GM19468 (cell line): Measurements from ENCODE around the gene ALDH1L2.
"Not testable (repeated sequence)": the region's sequence is repeated elsewhere in the genome, so short reads cannot be mapped to it uniquely, and the experiment has no call there.

ENCODE experiments used
- ATAC-seq: cut with Tn5 transposase; IDR thresholded peaks from one replicate; pipeline ENCODE4 v1.9.1; 2021; ENCODE audit warnings: mild to moderate bottlenecking, moderate library complexity, moderate number of reproducible peaks; ENCODE audit not compliant: unreplicated experiment; ENCODE audit errors: extremely low read depth

ALDH1L2 gene

DNA sequence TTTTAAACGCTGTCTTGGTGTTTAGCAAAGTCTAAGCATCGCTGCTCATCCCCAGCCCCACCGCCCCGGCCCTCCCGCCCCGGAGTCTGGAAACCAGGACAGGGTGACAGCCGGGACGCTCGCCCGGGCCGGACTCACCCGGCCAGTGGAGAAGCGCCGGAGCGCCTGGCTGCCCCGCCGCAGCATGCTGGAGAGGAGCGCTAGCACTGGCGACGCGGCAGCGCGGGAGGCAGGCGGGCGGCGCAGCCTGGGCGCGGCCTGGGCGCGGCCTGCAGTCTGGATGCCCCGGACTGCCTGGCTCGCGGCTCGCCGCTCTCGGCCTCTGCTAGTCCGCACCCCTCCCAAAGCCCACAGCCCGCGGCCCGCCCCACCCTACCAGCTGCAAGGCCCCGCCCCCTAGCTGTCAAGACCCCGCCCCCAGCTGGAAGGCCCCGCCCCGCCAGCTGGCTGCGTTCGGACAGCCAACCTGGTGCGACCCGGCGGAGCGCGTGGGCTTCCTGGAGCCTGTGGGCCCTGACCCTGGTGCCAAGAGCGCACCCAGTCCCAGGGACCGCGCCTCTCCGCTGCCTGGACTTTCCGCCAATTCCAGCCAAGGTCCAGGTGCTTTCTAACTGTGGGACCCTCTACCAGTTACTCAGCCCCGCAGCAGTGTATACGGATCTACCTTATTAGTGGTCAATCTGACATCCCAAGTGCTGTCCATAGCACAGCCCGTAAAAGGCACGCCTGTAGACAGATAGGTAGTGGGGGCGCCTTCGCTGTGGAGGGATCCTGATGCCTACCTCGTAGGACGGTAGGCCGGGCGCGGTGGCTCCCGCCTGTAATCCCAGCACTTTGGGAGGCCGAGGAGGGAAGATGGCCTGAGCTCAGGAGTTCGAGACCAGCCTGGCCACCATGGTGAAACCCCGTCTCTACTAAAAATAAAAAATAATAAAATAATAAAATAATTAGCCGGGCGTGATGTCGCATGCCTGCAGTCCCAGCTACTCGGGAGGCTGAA, at the start of gene ALDH1L2:
Gene ALDH1L2 (minus strand): TSS at position 208 of the 1,000 bp plus-strand sequence. CDS start 22 bp downstream, at position 186.
- ATAC-seq = peak; percentile 57

DNA sequence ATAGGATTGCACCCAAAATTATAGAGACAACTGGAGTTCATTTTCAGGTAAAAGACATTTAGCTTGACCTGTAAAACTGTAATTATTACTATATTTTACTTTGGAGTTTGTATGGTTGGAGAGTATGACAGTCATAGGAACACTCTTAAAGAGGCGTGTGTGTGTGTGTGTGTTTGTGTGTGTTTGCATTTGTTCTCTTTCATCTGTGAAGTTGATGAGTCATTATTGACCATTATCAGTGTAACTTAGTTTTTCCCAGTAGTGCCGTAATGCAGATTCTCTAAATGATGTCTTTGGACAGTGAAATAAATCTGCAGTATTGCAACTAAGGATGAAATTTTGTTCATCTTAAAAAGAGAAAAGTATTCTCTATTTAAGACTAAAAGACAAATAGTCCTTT, 36.3 kb upstream of the ALDH1L2 start:
- ATAC-seq = no peak

DNA sequence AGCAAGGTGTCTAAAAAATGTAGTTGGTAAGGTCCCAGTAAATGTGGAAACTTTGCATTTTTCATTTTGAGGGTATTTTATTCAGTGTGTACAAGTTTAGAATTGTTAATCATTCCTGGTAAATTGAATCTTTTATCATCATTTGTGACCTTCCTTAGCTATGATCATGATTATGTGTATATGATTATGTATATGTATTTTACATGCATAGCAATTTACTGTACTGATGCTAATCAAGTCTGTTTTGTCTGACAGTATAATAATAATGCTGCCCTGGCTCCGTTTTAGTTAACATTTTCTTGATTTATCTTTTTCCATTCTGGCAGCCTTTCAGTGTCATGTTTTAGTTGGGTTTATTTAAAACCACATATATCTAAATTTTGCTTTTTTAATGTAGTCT, 32.7 kb upstream of the ALDH1L2 start:
- ATAC-seq = no peak

DNA sequence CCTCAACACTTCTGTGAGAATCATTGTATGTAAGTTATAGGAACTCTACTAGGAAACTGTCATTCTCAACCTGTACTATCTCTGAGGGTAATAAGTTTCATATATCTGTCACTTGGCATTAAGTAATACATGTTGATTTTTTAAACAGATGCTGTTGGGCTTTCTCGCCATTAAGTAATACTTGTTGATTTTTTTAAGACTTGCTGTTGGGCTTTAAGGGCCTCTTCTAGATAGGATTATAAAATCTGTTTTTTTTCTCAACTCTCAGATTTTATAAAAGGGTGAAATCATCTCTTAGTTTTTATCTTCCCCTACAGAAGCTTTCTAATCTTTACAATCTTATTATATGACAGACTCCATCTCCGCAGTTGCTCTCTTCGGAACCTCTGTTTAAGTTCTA, 28.8 kb upstream of the ALDH1L2 start:
- ATAC-seq = no peak

DNA sequence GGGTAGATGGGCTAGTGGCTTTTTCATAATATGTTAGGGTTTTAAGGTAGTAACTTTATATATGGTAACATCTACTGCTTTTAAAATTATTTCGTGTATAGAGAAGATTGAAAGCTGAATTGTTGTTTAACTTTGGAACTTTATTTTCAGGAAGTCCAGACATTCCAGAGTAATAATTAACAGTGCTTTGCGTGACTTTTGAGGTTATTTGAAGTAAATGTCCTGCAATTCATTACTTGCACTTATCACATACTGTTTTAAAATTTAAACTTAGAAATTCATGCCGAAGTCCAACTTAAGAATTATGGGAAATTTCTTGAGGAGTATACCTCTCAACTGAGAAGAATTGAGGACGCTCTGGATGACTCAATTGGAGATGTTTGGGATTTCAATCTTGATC, 26.6 kb upstream of the ALDH1L2 start:
- no peak for ATAC-seq

DNA sequence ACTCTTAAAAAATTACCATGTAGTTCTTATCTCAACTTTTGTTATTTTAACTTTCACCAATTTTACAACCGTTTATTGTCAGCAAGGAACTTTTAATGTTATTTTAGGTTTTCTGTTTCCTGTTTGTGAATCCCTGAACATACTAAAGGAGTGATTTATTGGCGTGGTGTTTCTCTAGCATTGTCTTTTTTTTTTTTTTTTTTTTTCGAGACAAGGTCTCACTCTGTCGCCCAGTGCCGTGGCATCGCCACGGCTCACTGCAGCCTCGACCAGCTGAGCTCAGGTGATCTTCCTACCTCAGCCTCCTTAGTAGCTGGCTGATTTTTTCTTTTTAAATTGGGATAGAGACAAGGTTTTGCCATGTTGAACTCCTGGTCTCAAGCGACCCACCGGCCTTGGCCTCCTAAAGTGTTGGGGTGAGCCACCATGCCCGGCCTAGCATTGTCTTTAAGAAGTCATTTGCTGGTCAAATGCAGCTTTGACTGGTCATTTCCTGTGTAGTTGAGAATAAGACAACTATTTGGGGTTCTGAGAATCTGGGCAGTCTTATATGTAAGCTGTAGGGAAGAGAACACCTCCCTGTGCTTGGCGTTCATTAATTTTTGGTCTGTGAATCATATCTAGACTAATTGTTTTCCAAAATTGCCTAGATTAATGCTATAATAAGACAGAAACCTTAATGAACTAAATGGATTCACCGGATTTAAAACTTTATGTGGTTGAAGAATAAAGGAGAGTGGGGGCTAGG, 25.4 kb upstream of the ALDH1L2 start:
- peak; percentile 17 for ATAC-seq

DNA sequence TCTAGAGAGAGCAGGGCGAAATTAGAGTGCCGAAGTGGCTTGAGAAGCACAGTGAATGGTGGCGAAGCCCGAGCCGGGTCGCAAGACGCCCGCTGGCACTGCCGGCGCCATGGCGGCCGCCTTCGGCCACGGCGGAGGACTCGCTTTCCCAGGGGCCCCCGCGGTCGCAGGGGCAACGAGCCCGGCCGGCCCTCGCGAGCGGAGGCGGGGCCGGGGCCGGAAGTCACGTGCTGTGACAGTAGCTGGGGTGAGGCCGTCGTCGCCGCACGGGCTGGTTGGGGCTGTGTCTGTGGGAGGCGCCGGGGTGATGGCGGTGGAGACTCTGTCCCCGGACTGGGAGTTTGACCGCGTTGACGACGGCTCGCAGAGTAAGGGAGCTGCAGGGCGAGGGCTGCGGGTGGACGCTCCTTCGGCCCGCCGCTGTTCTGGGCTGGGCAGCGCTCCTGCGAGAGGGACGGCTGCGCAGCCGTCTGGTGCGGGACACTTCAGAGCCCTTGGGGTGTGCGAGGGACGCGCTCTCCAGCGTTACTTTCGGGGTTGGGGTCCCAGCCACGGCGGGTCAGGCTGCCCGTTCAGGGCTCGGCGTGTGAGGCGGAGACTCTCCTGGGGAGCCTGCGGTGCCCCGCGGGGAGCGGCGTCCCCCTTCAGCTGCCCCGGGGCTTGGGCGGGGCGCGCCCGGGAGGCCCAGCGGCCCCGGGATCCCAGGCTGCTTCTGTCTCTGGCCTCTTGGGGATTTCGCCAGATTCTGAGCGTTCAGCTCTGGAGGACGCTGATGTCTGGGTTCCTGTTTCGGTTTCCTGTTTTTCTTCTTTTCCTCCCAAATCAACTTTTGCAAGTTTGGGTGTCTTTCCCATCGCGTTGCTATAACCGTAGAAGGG, 23.5 kb upstream of the ALDH1L2 start, which contains the start of gene WASHC4:
Gene WASHC4 (plus strand): TSS at position 238 of the 878 bp plus-strand sequence. CDS start 70 bp downstream, at position 308.
- peak; percentile 79 for ATAC-seq

DNA sequence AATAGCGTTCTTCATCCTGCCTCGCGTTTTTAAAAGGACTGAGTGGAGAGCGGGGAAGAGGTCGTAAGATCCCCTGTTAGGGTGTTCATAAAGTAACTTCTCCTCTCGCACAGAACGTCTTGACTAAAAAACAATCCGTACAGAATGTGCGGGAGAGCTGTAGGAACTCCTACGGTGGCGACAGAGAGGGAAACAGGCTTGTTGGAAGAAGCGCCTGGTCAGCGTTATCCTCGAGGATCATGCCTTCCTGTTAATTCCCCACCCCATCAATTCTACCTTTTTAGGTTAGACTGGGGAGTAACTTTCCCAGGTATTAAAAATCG, 22.9 kb upstream of the ALDH1L2 start:
- ATAC-seq = no peak

DNA sequence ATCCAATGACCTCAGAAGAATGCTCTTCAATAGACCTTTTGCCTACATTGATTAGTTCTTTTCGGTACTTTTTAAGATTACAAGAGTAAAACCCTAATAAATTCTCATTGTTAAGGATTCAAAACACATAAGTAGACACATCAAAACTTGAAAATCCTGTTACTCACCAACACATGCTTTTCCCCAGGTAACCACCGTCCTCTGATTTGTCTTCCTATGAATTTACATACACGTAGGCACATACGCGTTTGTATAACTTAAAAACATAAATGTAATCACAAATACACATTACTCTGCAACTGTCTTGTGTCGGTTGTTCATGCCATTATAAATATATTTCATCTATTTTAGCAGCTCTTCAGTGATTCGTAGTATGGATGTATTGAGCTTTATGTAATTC, 22.4 kb upstream of the ALDH1L2 start:
- ATAC-seq = no peak

DNA sequence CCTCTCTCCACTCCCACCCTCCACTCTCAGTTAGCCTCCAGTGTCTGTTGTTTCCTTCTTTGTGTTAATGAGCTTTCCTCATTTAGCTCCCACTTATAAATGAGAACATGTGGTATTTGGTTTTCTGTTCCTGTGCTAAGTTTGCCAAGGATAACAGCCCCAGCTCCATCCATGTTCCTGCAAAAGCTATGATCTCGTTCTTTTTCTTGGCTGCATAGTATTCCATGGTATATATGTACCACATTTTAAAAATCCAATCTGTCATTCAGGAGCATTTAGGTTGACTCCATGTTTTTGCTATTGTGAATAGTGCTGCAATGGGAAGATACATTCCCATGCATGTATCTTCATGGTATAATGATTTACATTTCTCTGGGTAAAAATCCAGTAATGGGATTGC, 20.5 kb upstream of the ALDH1L2 start:
- ATAC-seq = no peak

DNA sequence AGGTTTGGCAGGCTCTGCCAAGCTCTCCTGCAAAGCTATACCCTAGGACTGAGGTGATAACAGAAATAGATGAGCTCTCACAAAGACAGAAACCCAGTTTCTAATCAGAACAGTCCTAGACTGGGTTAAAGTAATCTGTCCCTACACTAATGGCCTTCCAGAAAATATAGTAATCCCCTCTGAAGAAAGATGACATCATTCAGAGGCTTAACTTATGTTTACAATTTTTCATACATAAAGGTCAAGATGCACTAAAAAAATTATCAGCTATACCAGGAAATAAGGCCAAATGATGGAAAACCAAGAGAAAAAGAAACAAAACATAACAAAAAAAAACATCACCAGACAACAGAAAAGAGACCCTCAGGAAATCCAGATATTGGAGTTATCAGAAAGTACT, 18.4 kb upstream of the ALDH1L2 start:
- no peak for ATAC-seq

DNA sequence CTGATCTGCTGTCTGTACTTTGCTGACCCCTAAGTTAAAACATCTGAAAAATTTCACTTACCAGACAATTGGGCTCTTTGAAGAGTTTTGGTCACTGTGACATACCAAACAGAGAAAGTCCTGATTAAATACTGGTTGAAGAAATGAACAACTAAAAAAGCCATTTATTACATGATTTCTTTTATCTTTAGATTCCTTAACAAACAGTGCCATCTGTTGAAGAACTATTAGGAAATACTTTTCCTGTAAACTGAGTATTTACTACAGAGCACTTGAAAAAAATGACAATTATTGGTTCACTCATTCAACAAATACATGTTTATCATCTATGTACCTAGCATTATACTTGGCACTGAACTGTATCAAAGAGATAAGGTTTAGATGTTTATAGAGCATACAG, 16.7 kb upstream of the ALDH1L2 start:
- no peak for ATAC-seq

DNA sequence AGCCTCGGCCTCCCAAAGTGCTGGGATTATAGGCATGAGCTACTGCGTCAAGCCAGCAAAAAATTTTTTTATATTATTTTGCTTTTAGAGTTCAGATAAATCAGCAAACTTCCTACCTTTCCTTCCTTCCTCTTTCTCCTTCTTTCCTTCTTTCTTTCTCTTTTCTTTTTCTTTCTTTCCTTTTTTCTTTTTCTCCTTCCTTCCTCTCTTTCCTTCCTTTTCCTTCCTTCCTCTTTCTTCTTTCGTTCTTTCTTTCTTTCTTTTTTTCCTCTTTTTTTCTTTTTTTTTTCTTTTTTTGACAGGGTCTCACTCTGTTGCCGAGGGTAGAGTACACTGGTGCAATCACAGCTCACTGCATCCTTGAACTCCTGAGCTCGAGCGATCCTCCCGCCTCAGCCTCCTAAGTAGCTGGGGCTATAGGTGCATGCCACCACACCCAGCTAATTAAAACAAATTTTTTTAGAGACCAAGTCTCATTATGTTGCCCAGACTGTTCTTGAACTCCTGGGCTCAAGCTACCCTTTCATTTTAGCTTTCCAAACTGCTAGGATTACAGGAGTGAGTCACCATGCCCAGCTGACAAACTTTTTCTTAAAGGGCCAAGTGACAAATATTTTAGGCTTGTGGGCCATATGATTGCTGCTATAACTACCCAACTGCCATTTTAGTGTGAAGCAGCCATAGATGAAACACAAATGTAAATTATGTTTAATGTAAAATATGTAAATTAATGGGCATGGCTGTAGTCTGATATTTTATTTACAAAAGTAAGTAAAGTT, 16.1 kb upstream of the ALDH1L2 start:
- no peak for ATAC-seq

DNA sequence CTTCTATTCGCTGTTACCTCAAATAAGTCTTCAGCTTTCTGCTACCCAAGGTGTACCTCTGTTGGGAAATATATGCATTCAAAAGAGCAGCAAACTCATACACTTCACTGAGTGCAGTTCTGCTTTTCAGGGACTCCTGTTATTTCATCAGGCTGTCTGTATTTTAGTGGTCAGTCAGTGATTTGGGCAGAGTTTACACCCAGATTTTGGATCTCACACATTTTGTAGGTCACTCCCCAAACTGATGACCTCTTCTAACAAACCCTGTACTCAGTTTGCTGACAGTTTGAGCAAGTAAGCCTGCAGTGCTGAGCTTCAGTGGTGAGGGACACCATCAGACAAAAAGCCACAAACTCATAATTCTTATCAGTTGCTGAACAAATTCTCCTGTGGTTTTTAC, 15.1 kb upstream of the ALDH1L2 start:
- ATAC-seq = no peak

DNA sequence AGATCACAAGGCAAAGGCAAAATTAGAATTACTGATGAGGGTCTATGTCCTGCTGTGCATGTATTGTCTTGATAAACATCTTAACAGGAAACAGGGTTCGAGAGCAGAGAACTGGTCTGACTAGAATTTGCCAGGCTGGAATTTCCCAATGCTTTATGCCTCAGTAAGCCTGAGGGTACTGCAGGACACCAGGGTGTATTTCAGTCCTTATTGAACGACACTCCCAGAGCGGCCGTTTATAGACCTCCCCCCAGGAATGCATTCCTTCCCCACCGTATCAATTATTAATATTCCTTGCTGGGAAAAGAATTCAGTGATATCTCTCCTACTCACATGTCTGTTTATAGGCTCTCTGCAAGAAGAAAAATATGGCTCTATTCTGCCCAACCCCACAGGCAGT, 11.1 kb upstream of the ALDH1L2 start:
- not testable (repeated sequence) for ATAC-seq

DNA sequence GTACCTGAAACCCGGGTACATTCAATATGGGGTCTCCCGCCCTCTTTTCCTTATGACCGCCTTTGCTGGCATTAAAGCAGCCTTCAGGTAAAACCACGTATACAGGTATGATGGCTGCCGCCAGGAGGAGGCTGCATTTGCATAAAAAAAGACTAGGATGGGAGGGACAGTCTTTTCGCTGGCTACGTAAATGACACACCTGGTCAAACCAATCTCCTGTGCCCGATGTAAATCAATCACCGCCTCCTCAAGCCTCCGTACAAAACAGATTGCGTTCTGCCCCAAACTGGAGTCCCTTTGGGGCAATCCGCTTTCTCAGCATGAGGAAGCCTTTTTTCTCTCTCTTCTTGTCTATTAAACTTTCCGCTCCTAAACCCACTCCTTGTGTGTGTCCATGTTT, 8.1 kb upstream of the ALDH1L2 start:
- ATAC-seq = no peak

DNA sequence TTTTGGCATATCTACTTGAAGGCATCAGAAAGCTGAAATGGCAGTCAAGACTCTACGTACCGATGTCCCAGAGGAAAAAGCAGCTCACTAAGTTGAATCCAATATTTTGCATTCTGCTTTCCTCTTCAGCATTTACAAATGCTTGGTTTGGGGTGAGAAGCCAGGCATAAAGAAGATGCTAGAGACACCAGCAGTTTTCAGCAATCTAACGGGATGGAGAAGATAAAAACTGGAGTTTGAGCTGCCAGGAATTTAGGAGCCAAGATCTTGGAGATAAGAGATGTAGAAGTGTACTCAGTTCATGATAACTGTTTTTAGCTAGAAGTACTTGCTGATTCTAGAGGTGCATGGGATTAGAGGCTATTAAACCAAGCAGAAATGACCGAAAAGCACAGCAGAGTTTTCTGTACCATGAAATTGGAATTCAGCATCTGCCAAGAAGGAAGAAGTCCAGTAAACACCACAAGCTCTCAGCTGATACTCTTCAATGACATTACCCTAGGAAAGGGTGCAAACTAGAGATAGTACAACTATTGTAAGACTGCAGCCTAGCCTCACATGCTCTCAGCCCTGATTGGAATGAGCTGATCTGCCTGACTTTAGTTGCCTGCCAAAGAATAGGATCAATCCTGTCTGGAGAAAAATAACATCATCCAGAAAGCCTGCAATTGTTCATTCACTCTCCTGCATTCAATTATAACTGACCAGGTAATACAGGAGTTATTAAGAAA, 7.4 kb upstream of the ALDH1L2 start:
- no peak for ATAC-seq

DNA sequence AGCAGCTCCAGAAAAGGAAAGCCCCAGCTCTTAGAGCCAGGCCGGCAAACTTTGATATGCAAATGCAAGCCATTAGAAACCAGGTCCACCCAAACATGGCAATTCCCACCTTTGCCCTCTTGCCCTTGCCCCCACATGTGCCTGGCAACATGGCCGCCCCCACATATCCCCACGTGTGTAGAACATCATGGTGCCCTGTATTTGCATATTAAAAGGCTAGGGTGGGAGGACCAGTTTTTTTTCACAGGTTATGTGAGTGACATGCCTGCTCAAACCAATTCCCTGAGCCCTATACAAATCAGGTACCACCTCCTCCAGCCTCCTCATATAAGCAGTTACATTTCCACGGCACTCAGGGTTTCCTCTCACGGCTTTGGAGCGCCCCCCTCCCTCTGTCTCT, 6.1 kb upstream of the ALDH1L2 start:
- no peak for ATAC-seq

DNA sequence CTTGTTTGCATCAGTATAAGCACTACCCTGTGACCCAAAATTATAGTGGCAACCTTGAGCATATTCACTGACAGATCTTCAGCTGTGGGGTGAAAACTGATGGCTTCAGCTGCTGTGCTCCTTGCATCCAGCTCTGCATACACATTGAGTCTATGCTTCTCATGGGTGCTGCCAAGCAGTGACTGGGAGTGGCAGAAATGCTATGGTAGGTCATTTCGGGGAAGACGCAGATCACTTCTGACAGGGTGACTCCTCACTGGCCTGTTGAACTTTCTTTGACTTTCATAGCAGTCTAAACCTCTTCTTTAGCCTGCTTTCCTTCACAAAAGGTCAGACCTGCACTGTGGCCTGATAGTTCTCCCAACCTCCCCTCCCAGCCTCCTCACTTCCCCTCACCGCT, 5.6 kb upstream of the ALDH1L2 start:
- no peak for ATAC-seq
